ENCODE results near the gene NTM. TPM values are rescaled to one million over a fixed set of nuclear protein-coding genes. Genes with fewer than 3 reads are reported as not detected.

The NTM gene
- total RNA-seq, 4 donors from 2014 or later, result 0.40 to 3.1 (median 2.1) TPM; not detected in 1

- no peak for DNase-seq
- H3K4me1 ChIP-seq, result no peaks in the 10 kb centered on the region
- no peaks in the 10 kb centered on the region for H3K27me3 ChIP-seq
- H3K36me3 ChIP-seq, result no peaks in the 10 kb centered on the region
- 83 to 90% methylated on average over 7 of the region's 7 CpGs for WGBS, 2 donors (ENCODE audit: low coverage in 1 of 2)
- H3K27ac ChIP-seq, result no peak overlapping the region
- in situ Hi-C loops (cut with MboI; ENCODE audit: low pct_ligation_motif_present in 1 of 4, low pct_unique_long_range_greater_than_20kb in 1 of 4, low sequenced_read_pairs in 3 of 4) (no loop called here), intact Hi-C loops (cut with DNase I; ENCODE audit: low total_unique reads) (no loop called here)
- H3K9me3 ChIP-seq, result no peaks in the 10 kb centered on the region
- H3K4me3 ChIP-seq, result no peak overlapping the region
- TF ChIP-seq CTCF (IDR thresholded peaks at IDR 0.05), result no peak
- no peak for TF ChIP-seq POLR2AphosphoS5 (IDR thresholded peaks at IDR 0.05)
- TF ChIP-seq POLR2A (IDR thresholded peaks at IDR 0.05), result no peak
- no peak for TF ChIP-seq EP300 (IDR thresholded peaks at IDR 0.05; ENCODE audit: low read depth)
These were observed 528.5 kb downstream of the NTM start for GRCh38 chr11:131898949-131899348.

GRCh38 chr11:131899950-131900580, 529.6 kb downstream of the NTM start:
- in situ Hi-C loops (cut with MboI; ENCODE audit: low pct_ligation_motif_present in 1 of 4, low pct_unique_long_range_greater_than_20kb in 1 of 4, low sequenced_read_pairs in 3 of 4), result no loop called here
- Histone ChIP-seq H3K27me3 (no peaks in the 10 kb centered on the region), H3K27ac (no peak overlapping the region), H3K36me3 (no peaks in the 10 kb centered on the region), H3K4me3 (no peak overlapping the region), H3K9me3 (no peaks in the 10 kb centered on the region), H3K4me1 (no peaks in the 10 kb centered on the region)
- TF ChIP-seq POLR2A (IDR thresholded peaks at IDR 0.05) (no peak), POLR2AphosphoS5 (IDR thresholded peaks at IDR 0.05) (no peak), EP300 (IDR thresholded peaks at IDR 0.05; ENCODE audit: low read depth) (no peak), CTCF (IDR thresholded peaks at IDR 0.05) (no peak)
- no peak for DNase-seq
- 40 to 58% methylated on average over 6 of the region's 6 CpGs for whole genome bisulfite sequencing, 2 donors (ENCODE audit: low coverage in 1 of 2)
- intact Hi-C loops (cut with DNase I; ENCODE audit: low total_unique reads), result no loop called here

DNA sequence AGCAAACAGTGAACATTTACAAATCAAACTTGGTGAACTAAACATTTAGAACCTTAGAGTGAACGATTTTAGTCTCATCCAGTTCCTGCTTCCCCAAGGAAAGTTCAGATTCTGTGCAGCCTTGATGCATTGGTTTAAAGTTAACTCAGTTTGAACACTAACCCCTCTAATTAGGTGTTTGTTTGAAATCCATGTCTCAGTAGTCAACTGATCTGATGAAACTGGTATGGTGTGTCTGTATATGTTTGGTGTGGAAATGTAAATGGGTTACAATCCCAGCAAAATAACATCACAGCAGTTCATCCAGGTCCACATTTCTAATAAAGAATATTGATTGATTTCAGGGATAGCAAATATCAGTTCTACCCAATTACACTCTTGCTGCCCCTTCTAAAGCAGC, 532.0 kb downstream of the NTM start:
- intact Hi-C loops (cut with DNase I; ENCODE audit: low total_unique reads), result no loop called here
- no peak for DNase-seq
- peaks cover 6% of the 10 kb centered on the region for H3K27me3 ChIP-seq
- no peaks in the 10 kb centered on the region for H3K4me1 ChIP-seq
- no peak overlapping the region for H3K27ac ChIP-seq
- no peak for TF ChIP-seq CTCF (IDR thresholded peaks at IDR 0.05)
- no peak for TF ChIP-seq EP300 (IDR thresholded peaks at IDR 0.05; ENCODE audit: low read depth)
- TF ChIP-seq POLR2AphosphoS5 (IDR thresholded peaks at IDR 0.05), result no peak
- TF ChIP-seq POLR2A (IDR thresholded peaks at IDR 0.05), result no peak
- no peaks in the 10 kb centered on the region for H3K9me3 ChIP-seq
- no peaks in the 10 kb centered on the region for H3K36me3 ChIP-seq
- 40 to 47% methylated on average over 1 of the region's 1 CpG for WGBS, 2 donors (ENCODE audit: low coverage in 1 of 2)
- H3K4me3 ChIP-seq, result no peak overlapping the region
- in situ Hi-C loops (cut with MboI; ENCODE audit: low pct_ligation_motif_present in 1 of 4, low pct_unique_long_range_greater_than_20kb in 1 of 4, low sequenced_read_pairs in 3 of 4), result no loop called here

DNA sequence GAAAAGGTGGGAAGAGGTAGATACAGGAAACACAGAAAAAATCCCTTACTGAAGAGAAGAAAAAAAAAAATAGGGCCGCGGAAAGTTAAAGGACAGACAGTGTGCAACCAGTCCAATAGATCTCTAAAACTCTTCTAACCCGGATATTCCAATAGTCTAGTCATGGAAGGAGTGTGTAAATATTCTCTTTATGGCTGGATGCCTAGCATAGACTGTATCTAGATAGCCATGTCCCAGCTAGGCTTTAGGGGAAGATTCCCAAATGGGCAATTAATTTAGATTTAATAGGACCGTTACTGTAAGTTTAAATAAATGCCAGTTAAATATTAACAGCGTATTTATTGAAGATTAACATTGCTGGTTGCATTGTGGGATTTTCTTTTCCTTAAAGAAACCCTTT, 532.7 kb downstream of the NTM start:
- Histone ChIP-seq H3K27ac (no peak overlapping the region), H3K4me1 (no peaks in the 10 kb centered on the region), H3K9me3 (no peaks in the 10 kb centered on the region), H3K36me3 (no peaks in the 10 kb centered on the region), H3K4me3 (no peak overlapping the region), H3K27me3 (peaks cover 9% of the 10 kb centered on the region)
- 52 to 68% methylated on average over 3 to 5 of the region's 5 CpGs for WGBS, 2 donors (ENCODE audit: low coverage in 1 of 2)
- TF ChIP-seq EP300 (IDR thresholded peaks at IDR 0.05; ENCODE audit: low read depth), result no peak
- TF ChIP-seq POLR2AphosphoS5 (IDR thresholded peaks at IDR 0.05), result no peak
- TF ChIP-seq CTCF (IDR thresholded peaks at IDR 0.05), result no peak
- no peak for TF ChIP-seq POLR2A (IDR thresholded peaks at IDR 0.05)
- intact Hi-C loops (cut with DNase I; ENCODE audit: low total_unique reads) (no loop called here), in situ Hi-C loops (cut with MboI; ENCODE audit: low pct_ligation_motif_present in 1 of 4, low pct_unique_long_range_greater_than_20kb in 1 of 4, low sequenced_read_pairs in 3 of 4) (no loop called here)
- no peak for DNase-seq

Data from transverse colon (tissue), 4 donors.